DMS79 (cell line): ENCODE data around the gene SUN5.
"Not testable (repeated sequence)": the region's sequence is repeated elsewhere in the genome, so short reads cannot be mapped to it uniquely, and the experiment has no call there.

Experiments used
- DNase-seq: peaks from one replicate; lab custom pipeline; 2025; lab: John Stamatoyannopoulos, UW

The SUN5 gene

DNA sequence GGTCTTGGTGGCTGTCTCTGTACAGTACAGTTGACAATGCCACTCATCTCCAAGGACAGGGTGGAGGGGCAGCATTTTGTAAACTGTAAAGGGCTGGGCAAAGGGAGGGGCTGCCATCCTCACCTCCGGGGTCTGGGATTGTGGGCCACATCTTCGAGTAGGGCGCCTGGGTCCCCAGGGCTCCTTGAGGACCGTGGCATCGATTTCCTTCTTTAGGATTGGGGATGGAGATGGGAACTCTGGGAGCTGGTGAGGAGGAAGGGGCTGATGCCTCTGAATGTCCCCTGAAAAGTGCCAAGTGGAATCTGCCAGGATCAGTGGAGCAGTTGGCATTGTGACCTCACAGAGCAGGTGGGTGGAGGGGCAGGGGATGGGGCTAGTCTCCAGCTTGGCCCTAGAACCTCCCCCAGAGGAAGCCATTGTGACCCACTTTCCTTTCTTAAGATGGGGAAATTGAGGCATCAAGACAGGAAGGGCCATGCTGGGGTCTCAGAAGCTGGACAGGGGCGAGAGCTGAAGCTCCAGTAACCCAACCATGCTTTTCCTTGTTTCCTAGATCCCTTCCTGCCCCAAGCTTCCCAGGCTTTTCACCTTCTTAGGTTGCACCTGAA is at the start of gene SUN5:
TSS of gene SUN5 (minus strand) at position 293 of the 611 bp plus-strand sequence. CDS start at position 200, 93 bp downstream.
- no peak for DNase-seq

- no peak for DNase-seq
Measured at GRCh38 chr20:33053291-33054106, 49.3 kb upstream of the SUN5 start, which contains the start of gene BPIFB3. BPIFB3 (plus strand) TSS chr20:33053903; CDS start chr20:33055436, 1,533 bp downstream.

DNA sequence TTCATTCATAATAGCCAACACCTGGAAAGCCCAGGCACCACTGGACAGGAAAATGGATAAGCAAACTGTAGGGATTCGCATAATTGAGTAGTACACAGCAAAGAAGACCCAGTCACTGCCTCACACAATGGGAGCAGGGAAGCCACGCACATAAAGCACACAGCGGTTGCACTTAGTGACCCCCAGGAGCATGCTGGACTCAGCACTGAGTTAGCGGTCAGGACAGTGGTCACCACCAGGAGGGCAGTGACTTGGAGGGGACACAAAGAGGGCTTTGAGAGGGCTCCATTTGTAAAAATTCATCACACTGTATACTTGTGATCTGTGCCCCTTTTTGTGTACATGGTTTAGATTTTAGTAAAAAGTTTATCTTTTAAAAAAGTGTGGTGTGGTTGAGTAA is 47.1 kb upstream of the SUN5 start:
- no peak for DNase-seq

DNA sequence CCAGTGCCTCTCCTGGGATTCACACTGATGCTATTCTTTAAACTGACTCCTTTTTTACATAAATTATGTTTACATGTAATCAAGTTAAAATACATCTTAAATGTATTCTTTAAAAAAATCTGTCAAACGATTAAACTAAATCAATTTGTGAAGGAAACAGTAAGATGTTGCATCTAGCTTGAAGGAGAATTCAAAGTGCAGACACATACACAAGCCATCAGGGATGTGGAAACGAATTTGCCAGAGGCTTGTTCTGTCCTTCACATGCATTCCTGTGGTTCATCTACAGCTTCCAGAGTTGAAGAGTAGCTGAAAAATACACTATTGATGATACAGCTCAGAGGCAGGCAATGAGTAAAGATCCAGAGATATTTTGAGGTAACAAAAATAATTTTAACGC is 42.2 kb upstream of the SUN5 start:
- DNase-seq = no peak

- DNase-seq = not testable (repeated sequence)
Measured at GRCh38 chr20:33045129-33045721, 41.0 kb upstream of the SUN5 start.

GRCh38 chr20:33043731-33044181 is 39.5 kb upstream of the SUN5 start:
- DNase-seq = no peak

- DNase-seq = no peak
Measured at GRCh38 chr20:33042983-33043730, 38.9 kb upstream of the SUN5 start.

DNA sequence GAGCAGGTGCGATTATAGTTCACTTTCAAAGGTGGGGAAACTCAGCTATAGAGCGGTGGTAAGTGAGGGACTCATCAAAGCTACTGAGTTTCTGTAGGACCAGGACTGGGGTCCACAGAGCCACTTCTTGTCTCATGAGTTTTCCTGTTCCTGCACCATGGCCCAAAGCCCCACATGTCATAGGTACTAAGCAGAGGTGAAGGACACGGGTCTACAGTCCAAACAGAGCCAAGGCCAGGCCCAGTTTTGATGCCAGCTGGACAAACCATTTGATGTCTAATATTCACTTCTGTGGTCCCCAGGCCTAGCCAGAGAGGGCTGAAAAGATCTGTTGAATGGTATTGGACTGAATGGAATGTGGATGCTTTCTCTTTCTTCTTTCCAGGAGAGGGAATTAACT is 38.2 kb upstream of the SUN5 start:
- DNase-seq = no peak

DNA sequence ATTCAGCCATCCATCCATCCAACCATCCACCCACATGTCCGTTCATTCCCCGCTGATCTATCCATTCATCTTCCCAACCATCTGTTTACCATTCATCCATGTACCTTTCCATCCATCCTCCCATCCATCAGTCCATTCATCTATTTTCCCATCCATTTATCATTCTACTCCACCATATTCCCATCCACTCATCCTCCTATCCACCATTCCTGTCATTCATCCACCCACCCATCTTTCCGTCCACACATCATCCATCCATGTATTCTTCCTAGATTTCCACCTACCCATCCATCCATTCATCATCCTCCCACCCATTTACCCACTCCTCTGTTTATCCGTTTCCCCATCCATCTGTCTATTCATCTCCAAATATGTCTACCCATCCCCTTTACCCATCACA is 34.0 kb upstream of the SUN5 start:
- DNase-seq = no peak

DNA sequence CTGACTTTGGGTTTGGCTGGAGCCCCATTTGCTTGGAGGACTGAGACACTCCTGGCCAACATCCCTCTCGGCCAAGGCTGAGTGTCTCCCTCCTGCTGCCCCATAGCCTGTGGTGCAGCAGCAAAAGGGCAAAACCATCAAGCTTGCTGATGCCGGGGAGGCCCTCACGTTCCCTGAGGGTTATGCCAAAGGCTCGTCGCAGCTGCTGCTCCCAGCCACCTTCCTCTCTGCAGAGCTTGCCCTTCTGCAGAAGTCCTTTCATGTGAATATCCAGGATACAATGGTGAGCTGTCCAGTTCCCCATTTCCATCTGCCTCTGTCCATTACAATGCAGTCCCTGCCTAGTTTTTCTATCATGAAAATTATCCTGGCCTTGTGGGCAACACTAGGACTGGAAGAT is 33.2 kb upstream of the SUN5 start:
- DNase-seq = no peak

- no peak for DNase-seq
Measured at GRCh38 chr20:33034901-33035492, 30.8 kb upstream of the SUN5 start.

GRCh38 chr20:33034115-33034514 is 29.9 kb upstream of the SUN5 start:
- no peak for DNase-seq

DNA sequence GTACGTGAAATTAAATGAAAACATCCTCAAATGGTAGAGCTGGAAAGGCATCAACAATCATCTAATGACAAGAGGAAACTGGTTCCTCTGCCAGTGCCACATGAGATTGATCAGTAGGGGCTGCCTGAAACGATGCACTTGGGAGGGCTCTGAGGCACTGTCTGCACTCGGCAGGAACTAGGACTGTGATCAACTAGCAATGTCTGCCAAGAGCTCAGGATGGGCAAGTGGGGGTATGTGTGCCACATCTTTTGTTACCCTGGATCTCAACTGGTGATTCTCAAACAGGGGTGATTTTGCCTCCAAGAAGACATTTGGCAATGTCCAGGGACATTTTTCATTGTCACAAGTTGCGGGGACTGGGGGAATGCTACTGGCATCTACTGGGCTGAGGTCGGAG is 29.1 kb upstream of the SUN5 start:
- no peak for DNase-seq

DNA sequence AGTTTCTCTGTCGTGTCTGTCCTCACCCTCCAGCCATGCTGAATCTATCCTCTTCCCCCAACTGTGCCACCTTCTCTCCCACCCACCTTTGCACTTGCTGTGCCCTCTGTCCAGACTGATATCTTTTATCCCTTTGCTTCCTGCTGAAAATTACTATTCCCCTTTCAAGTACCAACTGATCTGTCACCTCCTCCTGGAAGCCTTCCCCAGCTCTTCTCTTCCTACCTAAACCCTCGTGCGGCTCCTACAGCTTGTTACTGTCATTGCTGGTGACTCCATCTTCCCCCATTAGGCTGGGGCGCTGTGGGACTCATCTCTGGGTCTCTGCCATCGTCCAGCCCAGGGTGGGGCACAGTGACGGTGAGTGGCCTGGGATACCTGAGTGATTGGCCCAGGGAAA is 28.3 kb upstream of the SUN5 start:
- no peak for DNase-seq

GRCh38 chr20:33031531-33031930 is 27.3 kb upstream of the SUN5 start, which contains the start of gene BPIFB6:
BPIFB6 (plus strand) TSS chr20:33031648; CDS start chr20:33031648, 0 bp downstream.
- no peak for DNase-seq

DNA sequence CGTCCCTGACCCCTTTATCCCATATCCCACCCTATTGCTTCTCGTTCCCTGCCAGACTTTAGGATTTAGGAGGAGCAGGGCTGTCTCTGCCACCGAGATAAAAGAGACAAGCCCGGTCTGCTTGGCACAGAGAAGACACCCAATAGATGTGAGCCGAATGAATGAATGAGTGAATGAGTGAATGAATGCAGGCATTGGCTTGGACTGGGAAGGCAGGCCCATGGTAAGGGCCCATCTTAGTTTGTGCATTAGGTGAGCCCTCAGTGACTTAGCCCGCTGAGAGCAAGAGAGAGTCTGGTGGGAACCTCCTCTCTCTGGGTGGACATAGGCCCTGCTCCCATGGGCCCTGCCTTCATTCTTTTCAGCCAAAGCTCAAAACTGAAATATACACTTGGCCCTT is 26.3 kb upstream of the SUN5 start:
- no peak for DNase-seq

DNA sequence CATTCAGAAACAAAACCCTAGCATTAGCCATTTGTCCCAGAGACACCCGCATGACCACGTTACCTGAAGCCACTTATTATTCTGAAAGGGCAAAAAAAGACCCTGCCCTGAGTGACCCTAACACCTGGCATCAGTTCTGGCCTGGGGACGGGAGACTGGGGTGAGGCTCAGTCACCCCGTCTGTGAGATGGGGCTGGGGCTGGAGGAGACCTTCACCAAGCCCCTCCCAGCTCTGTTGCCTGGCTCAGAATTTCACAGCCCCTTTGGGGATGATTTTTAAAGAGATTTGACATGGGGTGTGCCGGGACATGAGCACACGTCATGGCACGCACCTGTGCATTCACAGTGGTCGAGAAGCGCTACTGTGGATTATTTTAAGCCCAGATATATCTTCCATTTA is 25.8 kb upstream of the SUN5 start:
- no peak for DNase-seq

GRCh38 chr20:33028875-33029274 is 24.6 kb upstream of the SUN5 start:
- no peak for DNase-seq

DNA sequence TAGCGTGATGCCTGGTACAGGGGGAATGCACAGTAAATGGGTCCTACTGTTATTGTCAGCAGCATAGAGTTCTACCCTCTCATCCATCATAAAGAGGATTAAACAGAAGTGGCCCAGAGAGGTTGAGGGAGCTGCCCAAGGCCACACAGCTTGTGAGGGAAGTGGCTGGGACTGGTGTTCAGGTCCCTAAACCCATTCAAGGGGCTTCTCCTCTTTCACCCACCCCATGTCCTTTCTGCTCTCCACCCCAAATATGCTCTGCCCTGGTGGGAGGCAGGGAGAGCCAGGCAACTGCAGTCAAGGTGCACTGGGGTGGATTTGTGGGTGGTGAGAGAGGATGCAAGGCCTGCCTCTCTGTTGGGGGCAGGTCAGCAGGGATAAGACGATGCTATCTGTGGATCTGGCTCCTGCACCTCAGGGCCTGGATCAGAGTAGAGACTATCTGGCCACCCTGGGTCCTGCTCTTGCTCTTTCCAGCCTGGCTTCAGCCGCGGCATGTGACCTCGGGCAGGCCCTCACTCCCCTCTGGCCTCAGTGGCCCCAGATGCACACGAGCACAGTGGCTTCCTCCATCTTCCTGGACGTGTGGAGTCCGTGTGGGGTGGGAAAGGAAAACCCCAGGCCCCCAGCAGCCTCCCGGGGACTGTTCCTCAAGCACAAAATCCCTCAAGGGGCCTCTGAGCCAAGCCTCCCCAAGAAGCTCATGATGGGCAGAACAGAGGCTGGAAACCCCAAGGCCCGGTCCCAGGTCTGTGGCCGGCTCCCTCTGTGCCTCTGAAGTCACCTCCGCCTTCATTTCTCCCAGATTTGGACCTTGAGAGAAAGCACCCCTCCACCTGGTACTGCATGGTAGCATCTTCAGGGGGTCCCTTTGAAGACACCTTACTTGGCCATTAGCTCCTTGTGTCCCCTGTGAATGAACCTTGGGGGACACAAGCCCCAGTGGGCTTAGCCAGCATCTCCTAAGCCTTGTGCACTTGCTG is 23.8 kb upstream of the SUN5 start:
- DNase-seq = no peak
